ENCODE results near the gene GTF2F2. TPM values are rescaled to one million over a fixed set of nuclear protein-coding genes. Genes with fewer than 3 reads are reported as not detected.

GTF2F2 gene
- total and polyA plus RNA-seq, 5 donors from 2014 or later: 7.0 to 16.1 (median 9.7) TPM

GRCh38 chr13:45222516-45222915 is 102.2 kb downstream of the GTF2F2 start:
- H3K4me3 Mint-ChIP-seq: no peak overlapping the region
- H3K27ac Mint-ChIP-seq: no peak overlapping the region
- ATAC-seq (ENCODE audit: low read depth in 2 of 2) (no peak), DNase-seq (no peak)
- no peaks in the 10 kb centered on the region for H3K36me3 ChIP-seq (ENCODE audit: control insufficient read depth, insufficient read depth, low read length)
- H3K27me3 Mint-ChIP-seq: no peaks in the 10 kb centered on the region
- H3K9me3 Mint-ChIP-seq: no peaks in the 10 kb centered on the region
- H3K27ac ChIP-seq (ENCODE audit: insufficient read depth, low read length, poor library complexity, severe bottlenecking): no peak overlapping the region
- no peaks in the 10 kb centered on the region for H3K9me3 ChIP-seq (ENCODE audit: control insufficient read depth in 2 of 2, low read length in 2 of 2)
- H3K4me1 Mint-ChIP-seq: peaks cover 9 to 18% (median 13%) of the 10 kb centered on the region in 4 donors
- no peak overlapping the region for H3K4me3 ChIP-seq (ENCODE audit: low read depth, low read length)
- H3K27me3 ChIP-seq (ENCODE audit: control insufficient read depth, insufficient read depth, low read length): no peaks in the 10 kb centered on the region
- H3K4me1 ChIP-seq (ENCODE audit: control insufficient read depth, insufficient read depth, low read length, poor library complexity, severe bottlenecking): no peaks in the 10 kb centered on the region
- no peaks in the 10 kb centered on the region for H3K36me3 Mint-ChIP-seq

GRCh38 chr13:45222919-45223318 is 102.6 kb downstream of the GTF2F2 start:
- H3K27me3 ChIP-seq (ENCODE audit: control insufficient read depth, insufficient read depth, low read length): no peaks in the 10 kb centered on the region
- ATAC-seq (ENCODE audit: low read depth in 2 of 2) (no peak), DNase-seq (no peak)
- no peaks in the 10 kb centered on the region for H3K9me3 ChIP-seq (ENCODE audit: control insufficient read depth in 2 of 2, low read length in 2 of 2)
- H3K27ac ChIP-seq (ENCODE audit: insufficient read depth, low read length, poor library complexity, severe bottlenecking): no peak overlapping the region
- peaks cover 3% of the 10 kb centered on the region for H3K36me3 Mint-ChIP-seq
- no peaks in the 10 kb centered on the region for H3K4me1 ChIP-seq (ENCODE audit: control insufficient read depth, insufficient read depth, low read length, poor library complexity, severe bottlenecking)
- H3K27me3 Mint-ChIP-seq: no peaks in the 10 kb centered on the region
- H3K4me1 Mint-ChIP-seq: peaks cover 6 to 18% (median 13%) of the 10 kb centered on the region in 4 donors
- H3K4me3 ChIP-seq (ENCODE audit: low read depth, low read length): no peak overlapping the region
- H3K4me3 Mint-ChIP-seq: no peak overlapping the region
- H3K27ac Mint-ChIP-seq: no peak overlapping the region
- no peaks in the 10 kb centered on the region for H3K36me3 ChIP-seq (ENCODE audit: control insufficient read depth, insufficient read depth, low read length)
- no peaks in the 10 kb centered on the region for H3K9me3 Mint-ChIP-seq

DNA sequence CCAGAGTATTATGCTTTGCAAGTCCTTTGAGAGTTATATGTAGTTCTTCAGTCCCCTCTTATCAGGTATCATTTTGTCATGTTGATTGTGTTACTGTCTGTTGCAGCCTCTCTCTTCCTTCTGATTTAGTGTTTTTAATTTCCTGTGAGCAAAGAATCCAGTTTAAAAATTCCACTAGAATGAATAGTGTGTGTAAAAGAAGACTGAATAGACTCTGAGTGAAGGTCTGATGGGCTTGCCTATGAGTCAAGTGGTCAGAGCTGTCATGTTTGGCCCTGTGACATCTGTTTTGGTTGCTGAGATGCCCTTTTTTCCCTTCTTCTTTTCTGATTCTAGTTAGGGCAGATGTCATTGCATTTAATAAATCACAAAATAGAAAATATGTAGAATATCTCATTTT is 103.9 kb downstream of the GTF2F2 start:
- Histone ChIP-seq H3K27ac (ENCODE audit: insufficient read depth, low read length, poor library complexity, severe bottlenecking) (no peak overlapping the region), H3K4me3 (ENCODE audit: low read depth, low read length) (no peak overlapping the region), H3K9me3 (ENCODE audit: control insufficient read depth in 2 of 2, low read length in 2 of 2) (no peaks in the 10 kb centered on the region), H3K4me1 (ENCODE audit: control insufficient read depth, insufficient read depth, low read length, poor library complexity, severe bottlenecking) (no peaks in the 10 kb centered on the region), H3K27me3 (ENCODE audit: control insufficient read depth, insufficient read depth, low read length) (no peaks in the 10 kb centered on the region), H3K36me3 (ENCODE audit: control insufficient read depth, insufficient read depth, low read length) (no peaks in the 10 kb centered on the region)
- Mint-ChIP-seq H3K9me3 (no peaks in the 10 kb centered on the region), H3K27ac (no peak overlapping the region), H3K4me3 (no peak overlapping the region), H3K36me3 (peaks cover 9% of the 10 kb centered on the region), H3K4me1 (peaks cover 6 to 18% (median 13%) of the 10 kb centered on the region in 4 donors), H3K27me3 (no peaks in the 10 kb centered on the region)
- no peak for DNase-seq
- no peak for ATAC-seq (ENCODE audit: low read depth in 2 of 2)

GRCh38 chr13:45225370-45225769 is 105.1 kb downstream of the GTF2F2 start:
- Mint-ChIP-seq H3K27ac (no peak overlapping the region), H3K9me3 (no peaks in the 10 kb centered on the region), H3K4me1 (peaks cover 9 to 17% (median 13%) of the 10 kb centered on the region in 4 donors), H3K36me3 (peaks cover 9% of the 10 kb centered on the region), H3K27me3 (no peaks in the 10 kb centered on the region), H3K4me3 (no peak overlapping the region)
- ATAC-seq (ENCODE audit: low read depth in 2 of 2) (no peak), DNase-seq (no peak)
- Histone ChIP-seq H3K4me1 (ENCODE audit: control insufficient read depth, insufficient read depth, low read length, poor library complexity, severe bottlenecking) (no peaks in the 10 kb centered on the region), H3K9me3 (ENCODE audit: control insufficient read depth in 2 of 2, low read length in 2 of 2) (no peaks in the 10 kb centered on the region), H3K27ac (ENCODE audit: insufficient read depth, low read length, poor library complexity, severe bottlenecking) (no peak overlapping the region), H3K27me3 (ENCODE audit: control insufficient read depth, insufficient read depth, low read length) (no peaks in the 10 kb centered on the region), H3K4me3 (ENCODE audit: low read depth, low read length) (no peak overlapping the region), H3K36me3 (ENCODE audit: control insufficient read depth, insufficient read depth, low read length) (no peaks in the 10 kb centered on the region)

GRCh38 chr13:45226024-45226423 is 105.7 kb downstream of the GTF2F2 start:
- Mint-ChIP-seq H3K4me1 (peaks cover 9 to 17% (median 13%) of the 10 kb centered on the region in 4 donors), H3K27ac (no peak overlapping the region), H3K27me3 (no peaks in the 10 kb centered on the region), H3K4me3 (no peak overlapping the region), H3K36me3 (peaks cover 9% of the 10 kb centered on the region), H3K9me3 (no peaks in the 10 kb centered on the region)
- ATAC-seq (ENCODE audit: low read depth in 2 of 2) (no peak), DNase-seq (no peak)
- no peak overlapping the region for H3K4me3 ChIP-seq (ENCODE audit: low read depth, low read length)
- no peaks in the 10 kb centered on the region for H3K4me1 ChIP-seq (ENCODE audit: control insufficient read depth, insufficient read depth, low read length, poor library complexity, severe bottlenecking)
- no peaks in the 10 kb centered on the region for H3K27me3 ChIP-seq (ENCODE audit: control insufficient read depth, insufficient read depth, low read length)
- no peak overlapping the region for H3K27ac ChIP-seq (ENCODE audit: insufficient read depth, low read length, poor library complexity, severe bottlenecking)
- no peaks in the 10 kb centered on the region for H3K36me3 ChIP-seq (ENCODE audit: control insufficient read depth, insufficient read depth, low read length)
- H3K9me3 ChIP-seq (ENCODE audit: control insufficient read depth in 2 of 2, low read length in 2 of 2): no peaks in the 10 kb centered on the region

DNA sequence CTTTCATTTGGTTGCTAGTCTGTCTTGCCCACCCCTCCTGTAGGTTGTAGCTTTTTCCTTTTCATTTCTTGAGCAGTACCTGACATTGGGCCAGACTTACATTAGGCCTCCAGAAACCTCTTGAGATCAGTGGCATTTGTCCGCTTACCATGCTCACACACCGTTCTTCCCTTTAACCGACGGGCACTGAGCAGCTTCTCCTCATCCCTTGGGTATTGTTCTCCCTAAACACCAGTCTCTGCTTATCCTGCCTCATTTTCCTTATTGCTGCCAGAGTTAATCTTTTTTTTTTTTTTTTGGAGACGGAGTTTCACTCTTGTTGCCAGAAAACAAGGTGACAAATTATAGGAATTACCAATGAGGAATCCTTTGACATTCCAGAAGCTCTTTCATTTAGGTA is 107.7 kb downstream of the GTF2F2 start:
- H3K4me1 ChIP-seq (ENCODE audit: control insufficient read depth, insufficient read depth, low read length, poor library complexity, severe bottlenecking): no peaks in the 10 kb centered on the region
- Mint-ChIP-seq H3K27me3 (no peaks in the 10 kb centered on the region), H3K4me3 (no peak overlapping the region), H3K27ac (no peak overlapping the region), H3K36me3 (peaks cover 9% of the 10 kb centered on the region), H3K4me1 (peaks cover 11 to 18% (median 14%) of the 10 kb centered on the region in 4 donors), H3K9me3 (no peaks in the 10 kb centered on the region)
- no peaks in the 10 kb centered on the region for H3K36me3 ChIP-seq (ENCODE audit: control insufficient read depth, insufficient read depth, low read length)
- ATAC-seq (ENCODE audit: low read depth in 2 of 2): no peak
- H3K27me3 ChIP-seq (ENCODE audit: control insufficient read depth, insufficient read depth, low read length): no peaks in the 10 kb centered on the region
- H3K4me3 ChIP-seq (ENCODE audit: low read depth, low read length): no peak overlapping the region
- no peak for DNase-seq
- no peak overlapping the region for H3K27ac ChIP-seq (ENCODE audit: insufficient read depth, low read length, poor library complexity, severe bottlenecking)
- no peaks in the 10 kb centered on the region for H3K9me3 ChIP-seq (ENCODE audit: control insufficient read depth in 2 of 2, low read length in 2 of 2)

- Histone ChIP-seq H3K4me1 (ENCODE audit: control insufficient read depth, insufficient read depth, low read length, poor library complexity, severe bottlenecking) (no peaks in the 10 kb centered on the region), H3K4me3 (ENCODE audit: low read depth, low read length) (no peak overlapping the region), H3K27ac (ENCODE audit: insufficient read depth, low read length, poor library complexity, severe bottlenecking) (no peak overlapping the region), H3K27me3 (ENCODE audit: control insufficient read depth, insufficient read depth, low read length) (no peaks in the 10 kb centered on the region), H3K9me3 (ENCODE audit: control insufficient read depth in 2 of 2, low read length in 2 of 2) (no peaks in the 10 kb centered on the region), H3K36me3 (ENCODE audit: control insufficient read depth, insufficient read depth, low read length) (no peaks in the 10 kb centered on the region)
- Mint-ChIP-seq H3K4me3 (no peak overlapping the region), H3K27me3 (no peaks in the 10 kb centered on the region), H3K9me3 (no peaks in the 10 kb centered on the region), H3K4me1 (peaks cover 6 to 18% (median 11%) of the 10 kb centered on the region in 4 donors), H3K36me3 (peaks cover 9% of the 10 kb centered on the region), H3K27ac (no peak overlapping the region)
- ATAC-seq (ENCODE audit: low read depth in 2 of 2): no peak
- no peak for DNase-seq
Measured at GRCh38 chr13:45229172-45229571, 108.9 kb downstream of the GTF2F2 start.

DNA sequence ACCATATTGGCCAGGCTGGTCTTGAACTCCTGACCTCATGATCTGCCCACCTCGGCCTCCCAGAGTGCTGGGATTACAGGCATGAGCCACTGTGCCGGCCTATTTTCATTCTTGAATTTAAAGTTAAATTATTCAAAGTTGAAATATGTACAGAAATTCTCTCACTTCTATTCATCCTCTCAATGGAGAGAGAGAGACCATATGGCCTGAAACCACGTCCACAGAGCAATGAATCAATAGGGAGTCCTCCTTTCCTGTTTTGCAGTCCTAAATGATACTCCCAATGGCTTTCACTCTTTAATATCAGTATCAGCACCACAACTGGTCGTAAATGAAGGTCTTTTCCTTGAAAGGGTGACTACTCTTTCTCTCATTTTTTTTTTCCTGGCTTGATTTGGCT is 111.0 kb downstream of the GTF2F2 start:
- Mint-ChIP-seq H3K4me3 (no peak overlapping the region), H3K27me3 (no peaks in the 10 kb centered on the region), H3K4me1 (peaks cover 4 to 12% (median 9%) of the 10 kb centered on the region in 4 donors), H3K36me3 (peaks cover 9% of the 10 kb centered on the region), H3K9me3 (no peaks in the 10 kb centered on the region), H3K27ac (peak overlapping the region in 2 of 3 donors; percentile 20 to 29)
- no peak overlapping the region for H3K27ac ChIP-seq (ENCODE audit: insufficient read depth, low read length, poor library complexity, severe bottlenecking)
- H3K27me3 ChIP-seq (ENCODE audit: control insufficient read depth, insufficient read depth, low read length): no peaks in the 10 kb centered on the region
- no peaks in the 10 kb centered on the region for H3K9me3 ChIP-seq (ENCODE audit: control insufficient read depth in 2 of 2, low read length in 2 of 2)
- no peak overlapping the region for H3K4me3 ChIP-seq (ENCODE audit: low read depth, low read length)
- no peaks in the 10 kb centered on the region for H3K36me3 ChIP-seq (ENCODE audit: control insufficient read depth, insufficient read depth, low read length)
- no peak for ATAC-seq (ENCODE audit: low read depth in 2 of 2)
- no peaks in the 10 kb centered on the region for H3K4me1 ChIP-seq (ENCODE audit: control insufficient read depth, insufficient read depth, low read length, poor library complexity, severe bottlenecking)
- DNase-seq: no peak
